GM18498 (cell line): ENCODE data around the gene VWC2L.

Experiments used
- ATAC-seq: cut with Tn5 transposase; IDR thresholded peaks from one replicate; pipeline ENCODE4 v1.9.1; 2021; ENCODE audit warnings: mild to moderate bottlenecking, moderate library complexity; ENCODE audit not compliant: unreplicated experiment

VWC2L gene

GRCh38 chr2:214533541-214533940 lies 122.7 kb downstream of the VWC2L start:
- ATAC-seq = no peak

- ATAC-seq = no peak
Measured at GRCh38 chr2:214536625-214537024, 125.8 kb downstream of the VWC2L start.

GRCh38 chr2:214537929-214538328 lies 127.1 kb downstream of the VWC2L start:
- ATAC-seq = no peak

GRCh38 chr2:214542295-214542694 lies 131.4 kb downstream of the VWC2L start:
- ATAC-seq = no peak

GRCh38 chr2:214542866-214543265 lies 132.0 kb downstream of the VWC2L start:
- no peak for ATAC-seq

GRCh38 chr2:214543386-214543955 lies 132.6 kb downstream of the VWC2L start:
- no peak for ATAC-seq

- no peak for ATAC-seq
Measured at GRCh38 chr2:214545898-214546542, 135.2 kb downstream of the VWC2L start.

- ATAC-seq = no peak
Measured at GRCh38 chr2:214547931-214548330, 137.1 kb downstream of the VWC2L start.

GRCh38 chr2:214549946-214550345 lies 139.1 kb downstream of the VWC2L start:
- no peak for ATAC-seq

- no peak for ATAC-seq
Measured at GRCh38 chr2:214550786-214551185, 139.9 kb downstream of the VWC2L start.

GRCh38 chr2:214557884-214558283 lies 147.0 kb downstream of the VWC2L start:
- no peak for ATAC-seq

- ATAC-seq = no peak
Measured at GRCh38 chr2:214558341-214558740, 147.5 kb downstream of the VWC2L start.

GRCh38 chr2:214560176-214560575 lies 149.3 kb downstream of the VWC2L start:
- no peak for ATAC-seq

- no peak for ATAC-seq
Measured at GRCh38 chr2:214560618-214561190, 149.8 kb downstream of the VWC2L start.

GRCh38 chr2:214565246-214565645 lies 154.4 kb downstream of the VWC2L start:
- no peak for ATAC-seq

GRCh38 chr2:214566457-214566856 lies 155.6 kb downstream of the VWC2L start:
- no peak for ATAC-seq

GRCh38 chr2:214569419-214570035 lies 158.7 kb downstream of the VWC2L start:
- ATAC-seq = no peak

GRCh38 chr2:214574084-214574781 lies 163.4 kb downstream of the VWC2L start:
- ATAC-seq = no peak

- no peak for ATAC-seq
Measured at GRCh38 chr2:214575030-214575429, 164.2 kb downstream of the VWC2L start.

- no peak for ATAC-seq
Measured at GRCh38 chr2:214575465-214575864, 164.6 kb downstream of the VWC2L start.

GRCh38 chr2:214577769-214578168 lies 166.9 kb downstream of the VWC2L start:
- ATAC-seq = no peak

GRCh38 chr2:214578442-214578841 lies 167.6 kb downstream of the VWC2L start:
- ATAC-seq = no peak
